HepG2 (cell line): Measurements from ENCODE around the gene HSPA1L. TPM values are rescaled to one million over a fixed set of nuclear protein-coding genes. Genes with fewer than 3 reads are reported as not detected.

Source experiments
- ARID5B ChIP-seq: IDR thresholded peaks from 2 replicates; pipeline ENCODE4 v1.4.0; 2020; ENCODE audit warnings: mild to moderate bottlenecking, missing genetic modification reagents
- CHD4 ChIP-seq: fragments of 200-600 bp; sonication (generic); IDR thresholded peaks from 2 replicates; pipeline ENCODE4 v1.7.0; 2017; ENCODE audit warnings: mild to moderate bottlenecking, low read length, borderline replicate concordance
- ETS1 ChIP-seq: sonication (generic); formaldehyde crosslinking; IDR thresholded peaks from 2 replicates; pipeline ENCODE4 v1.4.0; 2020; ENCODE audit warnings: missing genetic modification reagents
- FOXO1 ChIP-seq: sonication (generic); formaldehyde crosslinking; IDR thresholded peaks from 2 replicates; pipeline ENCODE4 v1.4.0; 2020; ENCODE audit warnings: missing genetic modification reagents
- KLF15 ChIP-seq: sonication (generic); formaldehyde crosslinking; IDR thresholded peaks from 2 replicates; pipeline ENCODE4 v1.8.1; 2023; ENCODE audit warnings: borderline replicate concordance, mild to moderate bottlenecking, inconsistent platforms, missing genetic modification reagents, mixed read lengths
- TRIM22 ChIP-seq: fragments of 450-650 bp; IDR thresholded peaks from 2 replicates; pipeline ENCODE4 v1.6.1; 2017
- UBTF ChIP-seq: sonication (generic); formaldehyde crosslinking; IDR thresholded peaks from 2 replicates; pipeline ENCODE4 v1.4.0; 2020; ENCODE audit warnings: mild to moderate bottlenecking, missing genetic modification reagents
- ZBTB43 ChIP-seq: sonication (generic); formaldehyde crosslinking; conservative IDR thresholded peaks from 2 replicates; pipeline ENCODE4 v1.4.0; 2020; ENCODE audit warnings: missing genetic modification reagents
- ZNF547 ChIP-seq: sonication (generic); formaldehyde crosslinking; IDR thresholded peaks from 2 replicates; pipeline ENCODE4 v1.5.1; 2020; ENCODE audit warnings: mild to moderate bottlenecking, missing genetic modification reagents
- ZSCAN31 ChIP-seq: sonication (generic); formaldehyde crosslinking; IDR thresholded peaks from 2 replicates; pipeline ENCODE4 v1.5.0; 2020; ENCODE audit warnings: low read depth, mild to moderate bottlenecking, missing genetic modification reagents
- polyA plus RNA-seq, 8 experiments: library from polyadenylated mRNA; depleted of rRNA in 3 of 8; stranded (reverse) in 7 of 8; unstranded in 1 of 8; fragments of >200 nt; fragmentation: Illumina TruSeq in 4 of 8; extraction: Trizol in 4 of 8; gene quantifications; 2 replicates each; pipeline versions ENCODE4 v1.2.1 to v1.2.3, GENCODE V29; 2011 to 2016; ENCODE audit warnings: low read depth in 4 of 8, missing spikeins in 1 of 8, mixed read lengths in 1 of 8; ENCODE audit not compliant: insufficient read depth in 1 of 8
- total RNA-seq, 5 experiments: library from RNA; depleted of rRNA; stranded (reverse); fragments of >200 nt; fragmentation: Illumina TruSeq; extraction: Trizol; gene quantifications; 2 replicates each; pipeline ENCODE4 v1.2.3, GENCODE V29; 2016; ENCODE audit warnings: low read depth in 1 of 5
- TF ChIP-seq, protein P1 (sequence below): sonication (generic); formaldehyde crosslinking; IDR thresholded peaks from 2 replicates; pipeline ENCODE4 v1.5.1; 2020; ENCODE audit warnings: mild to moderate bottlenecking, missing genetic modification reagents, borderline replicate concordance

The HSPA1L gene
- total and polyA plus RNA-seq, 2 of the 13 experiments (the other 11 are each of a cell fraction or from before 2014, with no cell fraction given): 0.55 to 1.0 TPM

DNA sequence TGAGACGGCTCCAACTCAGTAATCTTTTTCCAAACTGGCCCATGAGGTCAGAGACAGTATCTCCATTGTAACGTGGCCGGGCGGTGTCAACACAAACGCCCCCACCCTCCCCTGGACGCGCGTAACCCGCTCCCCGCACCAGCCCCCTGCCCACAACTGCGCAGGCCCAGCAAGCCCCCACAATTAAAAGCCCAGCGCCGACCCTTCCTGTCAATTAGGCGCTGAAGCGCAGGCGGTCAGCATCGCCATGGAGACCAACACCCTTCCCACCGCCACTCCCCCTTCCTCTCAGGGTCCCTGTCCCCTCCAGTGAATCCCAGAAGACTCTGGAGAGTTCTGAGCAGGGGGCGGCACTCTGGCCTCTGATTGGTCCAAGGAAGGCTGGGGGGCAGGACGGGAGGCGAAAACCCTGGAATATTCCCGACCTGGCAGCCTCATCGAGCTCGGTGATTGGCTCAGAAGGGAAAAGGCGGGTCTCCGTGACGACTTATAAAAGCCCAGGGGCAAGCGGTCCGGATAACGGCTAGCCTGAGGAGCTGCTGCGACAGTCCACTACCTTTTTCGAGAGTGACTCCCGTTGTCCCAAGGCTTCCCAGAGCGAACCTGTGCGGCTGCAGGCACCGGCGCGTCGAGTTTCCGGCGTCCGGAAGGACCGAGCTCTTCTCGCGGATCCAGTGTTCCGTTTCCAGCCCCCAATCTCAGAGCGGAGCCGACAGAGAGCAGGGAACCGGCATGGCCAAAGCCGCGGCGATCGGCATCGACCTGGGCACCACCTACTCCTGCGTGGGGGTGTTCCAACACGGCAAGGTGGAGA lies at the start of gene HSPA1L, which contains the start of gene HSPA1A (continued):
- TF ChIP-seq, protein P1, sequence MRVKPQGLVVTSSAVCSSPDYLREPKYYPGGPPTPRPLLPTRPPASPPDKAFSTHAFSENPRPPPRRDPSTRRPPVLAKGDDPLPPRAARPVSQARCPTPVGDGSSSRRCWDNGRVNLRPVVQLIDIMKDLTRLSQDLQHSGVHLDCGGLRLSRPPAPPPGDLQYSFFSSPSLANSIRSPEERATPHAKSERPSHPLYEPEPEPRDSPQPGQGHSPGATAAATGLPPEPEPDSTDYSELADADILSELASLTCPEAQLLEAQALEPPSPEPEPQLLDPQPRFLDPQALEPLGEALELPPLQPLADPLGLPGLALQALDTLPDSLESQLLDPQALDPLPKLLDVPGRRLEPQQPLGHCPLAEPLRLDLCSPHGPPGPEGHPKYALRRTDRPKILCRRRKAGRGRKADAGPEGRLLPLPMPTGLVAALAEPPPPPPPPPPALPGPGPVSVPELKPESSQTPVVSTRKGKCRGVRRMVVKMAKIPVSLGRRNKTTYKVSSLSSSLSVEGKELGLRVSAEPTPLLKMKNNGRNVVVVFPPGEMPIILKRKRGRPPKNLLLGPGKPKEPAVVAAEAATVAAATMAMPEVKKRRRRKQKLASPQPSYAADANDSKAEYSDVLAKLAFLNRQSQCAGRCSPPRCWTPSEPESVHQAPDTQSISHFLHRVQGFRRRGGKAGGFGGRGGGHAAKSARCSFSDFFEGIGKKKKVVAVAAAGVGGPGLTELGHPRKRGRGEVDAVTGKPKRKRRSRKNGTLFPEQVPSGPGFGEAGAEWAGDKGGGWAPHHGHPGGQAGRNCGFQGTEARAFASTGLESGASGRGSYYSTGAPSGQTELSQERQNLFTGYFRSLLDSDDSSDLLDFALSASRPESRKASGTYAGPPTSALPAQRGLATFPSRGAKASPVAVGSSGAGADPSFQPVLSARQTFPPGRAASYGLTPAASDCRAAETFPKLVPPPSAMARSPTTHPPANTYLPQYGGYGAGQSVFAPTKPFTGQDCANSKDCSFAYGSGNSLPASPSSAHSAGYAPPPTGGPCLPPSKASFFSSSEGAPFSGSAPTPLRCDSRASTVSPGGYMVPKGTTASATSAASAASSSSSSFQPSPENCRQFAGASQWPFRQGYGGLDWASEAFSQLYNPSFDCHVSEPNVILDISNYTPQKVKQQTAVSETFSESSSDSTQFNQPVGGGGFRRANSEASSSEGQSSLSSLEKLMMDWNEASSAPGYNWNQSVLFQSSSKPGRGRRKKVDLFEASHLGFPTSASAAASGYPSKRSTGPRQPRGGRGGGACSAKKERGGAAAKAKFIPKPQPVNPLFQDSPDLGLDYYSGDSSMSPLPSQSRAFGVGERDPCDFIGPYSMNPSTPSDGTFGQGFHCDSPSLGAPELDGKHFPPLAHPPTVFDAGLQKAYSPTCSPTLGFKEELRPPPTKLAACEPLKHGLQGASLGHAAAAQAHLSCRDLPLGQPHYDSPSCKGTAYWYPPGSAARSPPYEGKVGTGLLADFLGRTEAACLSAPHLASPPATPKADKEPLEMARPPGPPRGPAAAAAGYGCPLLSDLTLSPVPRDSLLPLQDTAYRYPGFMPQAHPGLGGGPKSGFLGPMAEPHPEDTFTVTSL (CRISPR knock-in tag): no peak
- TF ChIP-seq ZBTB43 (CRISPR knock-in tag): no peak
- TF ChIP-seq ZNF547: peak; percentile 89
- TF ChIP-seq ARID5B (CRISPR knock-in tag): peak; percentile 38; the same call in 1 of the 2 replicates
- TF ChIP-seq CHD4: no peak
- TF ChIP-seq UBTF: peak; percentile 70; the same call in 1 of the 2 replicates
- no peak for TF ChIP-seq TRIM22
- TF ChIP-seq KLF15: no peak
- no peak for TF ChIP-seq ETS1
- TF ChIP-seq FOXO1 (CRISPR knock-in tag): peak; percentile 42; the same call in 1 of the 2 replicates
- TF ChIP-seq ZSCAN31: peak; percentile 57; the same call in 1 of the 2 replicates
